Body of pancreas (tissue), 4 donors: ENCODE results near the gene DOCK2. TPM values are rescaled to one million over a fixed set of nuclear protein-coding genes. Genes with fewer than 3 reads are reported as not detected.

ENCODE experiments used
- ATAC-seq: fragments of 150-250 bp; one replicate; pipeline ENCODE4 v1.9.1; 2016
- DNase-seq, 4 donors: peaks; one replicate each; pipeline ENCODE4 v3.0.0-alpha.2; 2019
- H3K27ac ChIP-seq, 4 donors: fragments of 200-600 bp; sonication (generic); 1 replicate in 3 of 4; 2 replicates in 1 of 4; pipeline versions ENCODE4 v1.5.1 to v1.6.1; 2016 to 2019; ENCODE audit warnings: mild to moderate bottlenecking in 1 of 4, mixed read lengths in 1 of 4, moderate library complexity in 1 of 4
- H3K27me3 ChIP-seq, 2 donors: fragments of 200-600 bp; sonication (generic); one replicate each; pipeline ENCODE4 v1.6.0; 2016; ENCODE audit warnings: mild to moderate bottlenecking in 1 of 2
- H3K36me3 ChIP-seq, 2 donors: fragments of 200-600 bp; sonication (generic); replicated peaks in 1 of 2; 2 replicates each; pipeline ENCODE4 v1.5.1; 2016; ENCODE audit warnings: low read depth in 2 of 2; ENCODE audit not compliant: insufficient read depth in 1 of 2
- H3K4me1 ChIP-seq: fragments of 200-600 bp; sonication (generic); one replicate; pipeline ENCODE4 v1.6.0; 2016
- H3K4me3 ChIP-seq, 2 donors: fragments of 200-600 bp; sonication (generic); 1 replicate in 1 of 2; 2 replicates in 1 of 2; pipeline ENCODE4 v1.5.1; 2016 to 2019
- H3K9me3 ChIP-seq, 3 donors: fragments of 200-600 bp; sonication (generic); 1 replicate in 2 of 3; 2 replicates in 1 of 3; pipeline ENCODE4 v1.5.1; 2016
- POLR2A ChIP-seq, 3 donors: fragments of 450-650 bp; IDR thresholded peaks; one replicate each; pipeline ENCODE4 v1.6.1; 2016; ENCODE audit warnings: antibody characterized with exemption in 3 of 3, mild to moderate bottlenecking in 2 of 3
- WGBS, 2 donors: methylation state at CpG; one replicate each; pipeline ENCODE4 v1.1.5; 2017; 5-methylcytosine and 5-hydroxymethylcytosine counted together
- intact Hi-C: fragments of 100-400 bp; cut with DNase I; formaldehyde crosslinking; loops from one replicate; pipeline ENCODE4 v1.15.1; 2023
- total RNA-seq, 2 donors: library from RNA; depleted of rRNA; stranded (reverse); fragments of >200 nt; gene quantifications; one replicate each; pipeline ENCODE4 v1.1.0, GENCODE V29; 2016
- TF ChIP-seq, protein P1 (sequence below), 7 experiments: fragments of 450-650 bp in 4 of 7; fragments of 200-600 bp in 3 of 7; sonication (generic) in 3 of 7; IDR thresholded peaks; one replicate each; pipeline ENCODE4 v1.5.1; 2016 to 2019; ENCODE audit warnings: antibody characterized with exemption in 7 of 7

DOCK2 gene
- total RNA-seq, 2 donors from 2014 or later = 3.1 to 7.6 TPM

DNA sequence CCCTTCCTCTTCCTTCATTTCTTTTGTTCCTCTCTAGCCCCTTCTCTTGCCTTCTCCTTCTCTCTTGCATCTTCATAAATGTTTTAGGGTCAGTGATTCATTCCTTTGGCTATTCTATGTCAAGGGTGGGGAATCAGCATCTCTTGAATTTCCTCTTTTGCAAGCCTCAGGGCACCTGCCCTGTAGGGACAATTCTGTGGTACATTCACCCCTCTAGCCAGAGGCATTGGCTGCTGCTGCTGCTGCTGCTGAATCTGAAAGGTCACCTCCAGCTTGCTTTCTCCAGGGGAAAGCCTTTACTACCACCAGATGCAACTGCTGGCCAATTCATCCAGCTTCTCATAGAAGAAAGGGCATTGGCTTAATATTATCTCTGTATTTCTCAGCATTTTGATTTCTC lies 255.9 kb downstream of the DOCK2 start:
- Histone ChIP-seq H3K4me1 (no peaks in the 10 kb centered on the region), H3K36me3 (no peaks in the 10 kb centered on the region), H3K27ac (no peak overlapping the region), H3K4me3 (no peak overlapping the region), H3K27me3 (no peaks in the 10 kb centered on the region), H3K9me3 (no peaks in the 10 kb centered on the region)
- no peak for ATAC-seq
- TF ChIP-seq, protein P1, sequence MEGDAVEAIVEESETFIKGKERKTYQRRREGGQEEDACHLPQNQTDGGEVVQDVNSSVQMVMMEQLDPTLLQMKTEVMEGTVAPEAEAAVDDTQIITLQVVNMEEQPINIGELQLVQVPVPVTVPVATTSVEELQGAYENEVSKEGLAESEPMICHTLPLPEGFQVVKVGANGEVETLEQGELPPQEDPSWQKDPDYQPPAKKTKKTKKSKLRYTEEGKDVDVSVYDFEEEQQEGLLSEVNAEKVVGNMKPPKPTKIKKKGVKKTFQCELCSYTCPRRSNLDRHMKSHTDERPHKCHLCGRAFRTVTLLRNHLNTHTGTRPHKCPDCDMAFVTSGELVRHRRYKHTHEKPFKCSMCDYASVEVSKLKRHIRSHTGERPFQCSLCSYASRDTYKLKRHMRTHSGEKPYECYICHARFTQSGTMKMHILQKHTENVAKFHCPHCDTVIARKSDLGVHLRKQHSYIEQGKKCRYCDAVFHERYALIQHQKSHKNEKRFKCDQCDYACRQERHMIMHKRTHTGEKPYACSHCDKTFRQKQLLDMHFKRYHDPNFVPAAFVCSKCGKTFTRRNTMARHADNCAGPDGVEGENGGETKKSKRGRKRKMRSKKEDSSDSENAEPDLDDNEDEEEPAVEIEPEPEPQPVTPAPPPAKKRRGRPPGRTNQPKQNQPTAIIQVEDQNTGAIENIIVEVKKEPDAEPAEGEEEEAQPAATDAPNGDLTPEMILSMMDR (IDR thresholded peaks at IDR 0.05) = no peak
- no peak for TF ChIP-seq POLR2A (IDR thresholded peaks at IDR 0.05)
- no peak for DNase-seq
- intact Hi-C loops = no loop called here

- Histone ChIP-seq H3K27me3 (no peaks in the 10 kb centered on the region), H3K36me3 (no peaks in the 10 kb centered on the region), H3K27ac (no peak overlapping the region), H3K4me1 (no peaks in the 10 kb centered on the region), H3K4me3 (no peak overlapping the region), H3K9me3 (no peaks in the 10 kb centered on the region)
- intact Hi-C loops = no loop called here
- no peak for DNase-seq
- no peak for ATAC-seq
- WGBS, 2 donors = 42 to 48% methylated on average over 2 of the region's 2 CpGs
- TF ChIP-seq, protein P1 (IDR thresholded peaks at IDR 0.05) = no peak
- TF ChIP-seq POLR2A (IDR thresholded peaks at IDR 0.05) = no peak
Measured at GRCh38 chr5:169893571-169893970, 256.5 kb downstream of the DOCK2 start.

- ATAC-seq (no peak), DNase-seq (peak in 2 of 4 donors; percentile 6 to 10)
- H3K9me3 ChIP-seq = no peaks in the 10 kb centered on the region
- H3K27me3 ChIP-seq = no peaks in the 10 kb centered on the region
- no peaks in the 10 kb centered on the region for H3K36me3 ChIP-seq
- no peak overlapping the region for H3K4me3 ChIP-seq
- TF ChIP-seq POLR2A (IDR thresholded peaks at IDR 0.05) = no peak
- TF ChIP-seq, protein P1 (IDR thresholded peaks at IDR 0.05) = no peak
- no peaks in the 10 kb centered on the region for H3K4me1 ChIP-seq
- H3K27ac ChIP-seq = no peak overlapping the region
- WGBS, 2 donors = 46 to 55% methylated on average over 3 to 7 of the region's 7 CpGs
- intact Hi-C loops = no loop called here
Measured at GRCh38 chr5:169895926-169896325, 258.9 kb downstream of the DOCK2 start.

DNA sequence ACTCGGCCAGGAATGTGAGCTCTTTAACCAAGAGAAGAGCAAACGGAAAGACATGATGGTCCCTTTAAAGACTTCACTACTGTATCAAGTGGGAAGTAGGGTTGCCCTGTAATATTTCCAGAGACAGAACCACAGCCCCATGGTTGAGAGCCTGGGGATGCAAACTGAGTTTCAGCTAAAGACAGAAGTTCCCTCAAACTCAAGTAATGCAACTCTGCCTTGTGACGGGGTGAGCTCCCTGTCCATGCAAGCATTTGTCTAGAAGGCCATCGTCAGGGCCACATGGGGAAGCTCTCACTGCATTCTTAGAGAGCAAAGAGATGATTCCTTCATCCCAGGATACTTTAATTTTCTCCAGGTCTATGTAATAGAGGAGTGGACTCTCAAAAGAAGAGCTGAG lies 260.4 kb downstream of the DOCK2 start:
- Histone ChIP-seq H3K36me3 (no peaks in the 10 kb centered on the region), H3K27ac (no peak overlapping the region), H3K4me3 (no peak overlapping the region), H3K27me3 (no peaks in the 10 kb centered on the region), H3K9me3 (no peaks in the 10 kb centered on the region), H3K4me1 (no peaks in the 10 kb centered on the region)
- no peak for DNase-seq
- WGBS, 2 donors = 61 to 66% methylated on average over 4 of the region's 4 CpGs
- no peak for TF ChIP-seq POLR2A (IDR thresholded peaks at IDR 0.05)
- TF ChIP-seq, protein P1 (IDR thresholded peaks at IDR 0.05) = no peak
- intact Hi-C loops = no loop called here
- ATAC-seq = no peak

GRCh38 chr5:169901896-169902295 lies 264.8 kb downstream of the DOCK2 start:
- 21% methylated on average over 2 of the region's 2 CpGs for WGBS, 2 donors
- no peak for TF ChIP-seq POLR2A (IDR thresholded peaks at IDR 0.05)
- TF ChIP-seq, protein P1 (IDR thresholded peaks at IDR 0.05) = no peak
- H3K4me1 ChIP-seq = no peaks in the 10 kb centered on the region
- ATAC-seq (no peak), DNase-seq (no peak)
- H3K36me3 ChIP-seq = no peaks in the 10 kb centered on the region
- no peak overlapping the region for H3K27ac ChIP-seq
- intact Hi-C loops = no loop called here
- H3K4me3 ChIP-seq = no peak overlapping the region
- H3K9me3 ChIP-seq = no peaks in the 10 kb centered on the region
- no peaks in the 10 kb centered on the region for H3K27me3 ChIP-seq
